Stimulated activated naive CD8-positive, alpha-beta T cell treated with anti-CD3 and anti-CD28 coated beads, Interleukin-15, Interleukin-2, amounts not matched to agents 100 ng/mL and 50 ng/mL, for 24 hours (primary cell): ENCODE results near the gene AATK.

ENCODE experiments used
- H3K27ac Mint-ChIP-seq: one replicate; pipeline ENCODE4 v1.8.0; 2021; ENCODE audit warnings: mild to moderate bottlenecking, mixed read lengths
- H3K27me3 Mint-ChIP-seq: one replicate; pipeline ENCODE4 v1.8.0; 2021; ENCODE audit warnings: mixed read lengths
- H3K36me3 Mint-ChIP-seq: one replicate; pipeline ENCODE4 v1.8.0; 2021; ENCODE audit warnings: low read depth, mixed read lengths
- H3K4me1 Mint-ChIP-seq: one replicate; pipeline ENCODE4 v1.8.0; 2021; ENCODE audit warnings: low read depth, mixed read lengths
- H3K4me3 Mint-ChIP-seq: one replicate; pipeline ENCODE4 v1.8.0; 2021; ENCODE audit warnings: mild to moderate bottlenecking, mixed read lengths
- H3K9me3 Mint-ChIP-seq: one replicate; pipeline ENCODE4 v1.8.0; 2021; ENCODE audit warnings: mixed read lengths

Gene AATK

GRCh38 chr17:81070541-81071246 is 95.3 kb downstream of the AATK start:
- Mint-ChIP-seq H3K9me3 (no peaks in the 10 kb centered on the region), H3K36me3 (no peaks in the 10 kb centered on the region), H3K27me3 (no peaks in the 10 kb centered on the region), H3K4me3 (no peak overlapping the region), H3K4me1 (no peaks in the 10 kb centered on the region), H3K27ac (no peak overlapping the region)

GRCh38 chr17:81069135-81069645 is 96.8 kb downstream of the AATK start:
- Mint-ChIP-seq H3K36me3 (no peaks in the 10 kb centered on the region), H3K27me3 (no peaks in the 10 kb centered on the region), H3K4me1 (no peaks in the 10 kb centered on the region), H3K4me3 (no peak overlapping the region), H3K27ac (no peak overlapping the region), H3K9me3 (no peaks in the 10 kb centered on the region)

GRCh38 chr17:81068411-81069134 is 97.4 kb downstream of the AATK start:
- Mint-ChIP-seq H3K36me3 (no peaks in the 10 kb centered on the region), H3K4me1 (no peaks in the 10 kb centered on the region), H3K4me3 (no peak overlapping the region), H3K9me3 (no peaks in the 10 kb centered on the region), H3K27me3 (no peaks in the 10 kb centered on the region), H3K27ac (no peak overlapping the region)

GRCh38 chr17:81067391-81067811 is 98.6 kb downstream of the AATK start:
- Mint-ChIP-seq H3K36me3 (no peaks in the 10 kb centered on the region), H3K9me3 (no peaks in the 10 kb centered on the region), H3K27ac (no peak overlapping the region), H3K4me3 (no peak overlapping the region), H3K27me3 (no peaks in the 10 kb centered on the region), H3K4me1 (no peaks in the 10 kb centered on the region)
